Natural killer cell (primary cell): ENCODE measurements around the gene LRRC71. TPM values are rescaled to one million over a fixed set of nuclear protein-coding genes. Genes with fewer than 3 reads are reported as not detected.
A peak's percentile ranks its signal among the peaks of the same experiment; 100 is the strongest.

Source experiments
- ATAC-seq, 3 donors: fragments of 150-1000 bp in 2 of 3; fragments of 200-7000 bp in 1 of 3; cut with Tn5 transposase; 1 replicate in 1 of 3; 2 replicates in 2 of 3; pipeline ENCODE4 v1.10.0; 2021; ENCODE audit warnings: mild to moderate bottlenecking in 2 of 3, moderate library complexity in 2 of 3
- DNase-seq, 2 donors: peaks; one replicate each; pipeline versions ENCODE4 v3.0.0 to v3.0.0-alpha.2; 2013 to 2021; ENCODE audit warnings: mixed read lengths in 1 of 2
- H3K27ac ChIP-seq: one replicate; pipeline ENCODE4 v1.5.1; 2013; ENCODE audit warnings: mild to moderate bottlenecking, low read length
- H3K27me3 ChIP-seq: one replicate; pipeline ENCODE4 v1.6.1; 2013; ENCODE audit warnings: low read length; ENCODE audit not compliant: control insufficient read depth, insufficient read depth
- H3K36me3 ChIP-seq: one replicate; pipeline ENCODE4 v1.6.1; 2013; ENCODE audit warnings: low read length; ENCODE audit not compliant: control insufficient read depth, insufficient read depth
- H3K4me1 ChIP-seq: one replicate; pipeline ENCODE4 v1.6.1; 2013; ENCODE audit warnings: low read length; ENCODE audit not compliant: control insufficient read depth, insufficient read depth
- H3K4me3 ChIP-seq: one replicate; pipeline ENCODE4 v1.5.1; 2013; ENCODE audit warnings: low read length
- H3K9me3 ChIP-seq: one replicate; pipeline ENCODE4 v1.6.1; 2013; ENCODE audit warnings: low read length; ENCODE audit not compliant: control insufficient read depth, insufficient read depth
- H3K27ac Mint-ChIP-seq, 2 donors: one replicate each; pipeline ENCODE4 v1.8.0; 2022; ENCODE audit warnings: mild to moderate bottlenecking in 2 of 2, mixed read lengths in 2 of 2, moderate library complexity in 1 of 2
- H3K27me3 Mint-ChIP-seq, 2 donors: one replicate each; pipeline ENCODE4 v1.8.0; 2022; ENCODE audit warnings: low read depth in 2 of 2, mixed read lengths in 2 of 2
- H3K36me3 Mint-ChIP-seq: one replicate; pipeline ENCODE4 v1.8.0; 2022; ENCODE audit warnings: mixed read lengths
- H3K4me1 Mint-ChIP-seq, 2 donors: one replicate each; pipeline ENCODE4 v1.8.0; 2022; ENCODE audit warnings: mixed read lengths in 2 of 2
- H3K4me3 Mint-ChIP-seq: one replicate; pipeline ENCODE4 v1.8.0; 2022; ENCODE audit warnings: mild to moderate bottlenecking, moderate library complexity, mixed read lengths
- H3K9me3 Mint-ChIP-seq, 2 donors: one replicate each; pipeline ENCODE4 v1.8.0; 2022; ENCODE audit warnings: mixed read lengths in 2 of 2
- CTCF ChIP-seq: fragments of 200-600 bp; IDR thresholded peaks from one replicate; pipeline ENCODE4 v1.8.0; 2022; ENCODE audit warnings: antibody characterized with exemption
- WGBS: methylation state at CpG from one replicate; pipeline ENCODE4 v1.1.7; 2013; ENCODE audit warnings: missing lambda C conversion rate; ENCODE audit not compliant: insufficient coverage; 5-methylcytosine and 5-hydroxymethylcytosine counted together
- intact Hi-C: fragments of 100-400 bp; cut with micrococcal nuclease; formaldehyde crosslinking; loops from one replicate; pipeline ENCODE4 v1.14.2; 2022
- total RNA-seq, 4 donors: library from RNA; stranded (reverse); fragments of 120-200 nt in 1 of 4; gene quantifications; one replicate each; pipeline versions ENCODE4 v1.2.3 to v1.2.4, GENCODE V29; 2013 to 2022

The LRRC71 gene
- total RNA-seq, 3 donors from 2014 or later (not counting 1 experiment from before 2014, with no cell fraction given), result not detected

DNA sequence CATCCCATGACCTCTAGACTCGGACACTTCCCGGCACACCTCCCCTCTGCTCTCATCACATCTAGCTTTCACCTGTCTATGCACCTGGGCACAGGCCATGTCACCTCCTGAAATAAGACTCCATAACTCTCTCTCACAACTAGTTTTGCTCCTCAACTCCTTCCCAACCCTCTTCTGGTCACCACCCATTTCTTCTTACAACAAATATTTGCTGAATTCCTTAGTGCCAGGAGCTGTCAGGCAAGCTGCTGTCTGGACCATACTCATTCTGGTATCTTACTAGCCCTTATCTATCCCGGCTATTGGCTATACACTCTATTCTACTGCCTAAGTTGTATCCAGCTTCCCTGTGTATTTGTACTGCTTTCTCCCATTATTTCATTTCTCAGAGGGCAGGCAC lies 49.1 kb downstream of the LRRC71 start:
- no peaks in the 10 kb centered on the region for H3K4me1 Mint-ChIP-seq
- H3K27ac Mint-ChIP-seq, result no peak overlapping the region
- WGBS, result 97% methylated on average over 3 of the region's 3 CpGs
- ATAC-seq, result no peak
- DNase-seq, result no peak
- Histone ChIP-seq H3K4me3 (no peak overlapping the region), H3K4me1 (no peaks in the 10 kb centered on the region), H3K27me3 (no peaks in the 10 kb centered on the region), H3K9me3 (no peaks in the 10 kb centered on the region), H3K27ac (no peak overlapping the region), H3K36me3 (no peaks in the 10 kb centered on the region)
- H3K9me3 Mint-ChIP-seq, result no peaks in the 10 kb centered on the region
- no peak for TF ChIP-seq CTCF
- intact Hi-C loops, result no loop called here
- no peak overlapping the region for H3K4me3 Mint-ChIP-seq
- no peaks in the 10 kb centered on the region for H3K36me3 Mint-ChIP-seq
- peaks cover 16 to 27% of the 10 kb centered on the region in 2 donors for H3K27me3 Mint-ChIP-seq

DNA sequence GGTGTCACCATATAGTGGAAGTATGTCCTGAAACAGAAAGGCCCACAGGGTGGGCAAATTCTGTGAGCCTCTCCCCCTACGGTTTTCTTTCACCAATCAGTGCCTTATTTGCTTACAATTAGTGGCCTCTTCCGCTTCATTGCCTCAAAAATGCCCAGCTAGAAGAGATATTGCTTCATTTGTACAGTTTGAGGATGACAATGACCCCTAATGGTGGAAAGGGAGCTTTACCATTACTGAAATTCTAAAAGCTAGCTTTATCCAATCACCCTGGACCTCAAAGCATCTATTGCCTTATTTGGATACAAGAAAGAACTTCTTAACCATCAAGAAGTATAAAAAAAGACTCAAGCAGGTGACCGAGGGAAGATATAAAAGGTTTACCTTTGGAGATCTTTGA lies 49.6 kb downstream of the LRRC71 start:
- DNase-seq, result peak in 1 of 2 donors; percentile 33
- no peaks in the 10 kb centered on the region for H3K27me3 ChIP-seq
- no peak overlapping the region for H3K4me3 ChIP-seq
- no peak overlapping the region for H3K4me3 Mint-ChIP-seq
- no peaks in the 10 kb centered on the region for H3K4me1 ChIP-seq
- no peak for TF ChIP-seq CTCF
- WGBS, result 78% methylated on average over 2 of the region's 3 CpGs
- H3K27ac Mint-ChIP-seq, result no peak overlapping the region
- no peaks in the 10 kb centered on the region for H3K4me1 Mint-ChIP-seq
- intact Hi-C loops, result no loop called here
- peaks cover 21 to 30% of the 10 kb centered on the region in 2 donors for H3K27me3 Mint-ChIP-seq
- no peak for ATAC-seq
- no peaks in the 10 kb centered on the region for H3K9me3 Mint-ChIP-seq
- no peaks in the 10 kb centered on the region for H3K36me3 ChIP-seq
- no peaks in the 10 kb centered on the region for H3K36me3 Mint-ChIP-seq
- no peak overlapping the region for H3K27ac ChIP-seq
- no peaks in the 10 kb centered on the region for H3K9me3 ChIP-seq

DNA sequence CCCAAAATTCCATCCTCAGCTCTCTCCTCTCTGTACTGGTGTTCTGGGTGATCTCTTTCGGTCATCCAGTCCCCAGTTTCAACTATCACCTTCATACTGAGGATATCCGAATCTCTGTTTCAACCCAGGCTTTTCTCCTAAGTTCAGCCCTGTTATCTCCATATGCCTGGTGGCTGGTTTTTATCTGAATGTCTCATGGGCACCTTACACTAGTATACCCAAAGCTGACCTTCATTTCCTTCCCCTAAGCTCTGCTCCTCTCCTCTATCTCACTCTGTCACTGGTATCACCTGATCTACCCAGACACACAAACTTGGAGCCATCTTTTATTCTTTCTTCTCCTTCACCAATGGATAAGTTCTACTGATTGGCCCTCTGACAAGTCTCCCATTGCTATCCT lies 53.0 kb downstream of the LRRC71 start:
- Mint-ChIP-seq H3K4me3 (no peak overlapping the region), H3K9me3 (no peaks in the 10 kb centered on the region), H3K36me3 (no peaks in the 10 kb centered on the region), H3K27ac (no peak overlapping the region), H3K4me1 (no peaks in the 10 kb centered on the region), H3K27me3 (peaks cover 21 to 26% of the 10 kb centered on the region in 2 donors)
- 87% methylated on average over 2 of the region's 2 CpGs for WGBS
- H3K4me1 ChIP-seq, result no peaks in the 10 kb centered on the region
- H3K27ac ChIP-seq, result no peak overlapping the region
- intact Hi-C loops, result no loop called here
- H3K27me3 ChIP-seq, result no peaks in the 10 kb centered on the region
- no peak for ATAC-seq
- TF ChIP-seq CTCF, result no peak
- no peak overlapping the region for H3K4me3 ChIP-seq
- H3K9me3 ChIP-seq, result no peaks in the 10 kb centered on the region
- H3K36me3 ChIP-seq, result no peaks in the 10 kb centered on the region
- DNase-seq, result no peak

GRCh38 chr1:156975084-156975483 lies 54.7 kb downstream of the LRRC71 start:
- WGBS, result no CpG with 5 or more reads among the region's 2 CpGs
- no peaks in the 10 kb centered on the region for H3K4me1 Mint-ChIP-seq
- no peak overlapping the region for H3K4me3 Mint-ChIP-seq
- intact Hi-C loops, result no loop called here
- H3K27me3 Mint-ChIP-seq, result peaks cover 21 to 26% of the 10 kb centered on the region in 2 donors
- DNase-seq (no peak), ATAC-seq (no peak)
- no peak for TF ChIP-seq CTCF
- H3K9me3 ChIP-seq, result no peaks in the 10 kb centered on the region
- no peak overlapping the region for H3K27ac Mint-ChIP-seq
- no peaks in the 10 kb centered on the region for H3K4me1 ChIP-seq
- H3K4me3 ChIP-seq, result no peak overlapping the region
- no peaks in the 10 kb centered on the region for H3K9me3 Mint-ChIP-seq
- no peaks in the 10 kb centered on the region for H3K27me3 ChIP-seq
- H3K27ac ChIP-seq, result no peak overlapping the region
- no peaks in the 10 kb centered on the region for H3K36me3 ChIP-seq
- H3K36me3 Mint-ChIP-seq, result no peaks in the 10 kb centered on the region
